ENCODE results near the gene CYBA.

The CYBA gene

DNA sequence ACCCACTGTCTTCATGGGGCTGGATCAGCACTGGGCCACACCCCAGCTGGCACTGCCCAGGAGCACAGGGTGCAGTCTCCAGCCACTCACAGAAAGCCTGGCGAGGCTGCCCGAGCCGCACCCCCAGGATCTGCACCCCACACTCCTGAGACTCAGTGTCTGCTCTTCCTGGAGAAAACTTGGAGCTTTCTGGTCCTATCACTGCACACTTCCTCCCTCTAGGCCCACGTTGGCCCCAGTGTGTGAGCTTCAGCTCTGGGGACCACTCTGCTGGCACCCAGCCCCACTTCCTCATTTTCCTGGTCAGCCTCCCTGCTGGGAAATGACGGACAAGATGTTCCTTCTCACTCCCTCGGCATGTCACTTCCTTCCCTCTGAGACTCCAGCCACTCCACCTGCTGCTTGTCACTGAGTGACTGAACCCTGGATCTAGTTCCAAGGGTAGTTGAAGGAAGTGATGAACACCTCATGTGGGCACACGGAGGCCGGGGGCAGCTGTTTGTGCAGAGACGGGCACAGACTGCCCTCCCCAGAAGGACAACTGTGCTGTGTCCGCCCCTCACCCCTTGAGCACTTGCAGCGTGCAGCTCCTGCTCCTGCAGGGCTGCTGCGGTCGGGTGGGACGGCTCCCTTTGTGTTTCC is 51.6 kb downstream of the CYBA start:
- no peak for DNase-seq (ENCODE audit: low spot score)
- H3K4me3 ChIP-seq: no peak overlapping the region
- no peak for TF ChIP-seq CTCF (IDR thresholded peaks at IDR 0.05)
- peak overlapping the region in 1 of 2 donors; percentile 83 for H3K27ac ChIP-seq

DNA sequence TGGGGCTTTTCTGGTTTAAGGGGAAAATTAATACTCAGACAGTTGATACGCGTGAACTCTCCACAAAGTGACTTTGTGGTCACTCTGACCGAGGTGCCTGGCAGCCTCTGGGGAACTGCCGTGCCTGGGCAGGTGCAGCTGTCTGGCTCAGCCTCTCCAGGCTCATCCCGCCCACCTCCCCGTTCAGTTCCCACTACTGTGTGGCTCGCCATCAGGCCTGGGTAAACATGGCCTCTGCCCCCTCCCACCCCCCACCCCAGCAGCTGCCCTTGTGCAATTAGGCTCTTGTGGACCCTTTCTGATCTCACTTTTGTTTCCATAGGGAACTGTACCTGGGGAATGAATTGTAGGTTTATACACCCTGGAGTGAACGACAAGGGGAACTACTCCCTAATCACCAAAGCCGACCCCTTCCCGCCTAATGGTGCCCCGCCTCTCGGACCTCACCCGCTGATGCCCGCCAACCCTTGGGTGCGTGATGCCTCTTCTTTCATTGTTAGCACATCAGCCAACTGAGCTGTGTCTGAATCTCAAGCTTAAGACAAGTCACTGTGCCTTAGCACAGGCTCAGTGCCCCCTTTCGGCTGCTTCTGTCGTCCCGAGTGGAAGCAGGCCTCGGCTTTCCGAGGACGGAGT is 52.9 kb downstream of the CYBA start:
- TF ChIP-seq CTCF (IDR thresholded peaks at IDR 0.05): no peak
- no peak for DNase-seq (ENCODE audit: low spot score)
- Histone ChIP-seq H3K4me3 (no peak overlapping the region), H3K27ac (peak overlapping the region in 1 of 2 donors; percentile 83)

DNA sequence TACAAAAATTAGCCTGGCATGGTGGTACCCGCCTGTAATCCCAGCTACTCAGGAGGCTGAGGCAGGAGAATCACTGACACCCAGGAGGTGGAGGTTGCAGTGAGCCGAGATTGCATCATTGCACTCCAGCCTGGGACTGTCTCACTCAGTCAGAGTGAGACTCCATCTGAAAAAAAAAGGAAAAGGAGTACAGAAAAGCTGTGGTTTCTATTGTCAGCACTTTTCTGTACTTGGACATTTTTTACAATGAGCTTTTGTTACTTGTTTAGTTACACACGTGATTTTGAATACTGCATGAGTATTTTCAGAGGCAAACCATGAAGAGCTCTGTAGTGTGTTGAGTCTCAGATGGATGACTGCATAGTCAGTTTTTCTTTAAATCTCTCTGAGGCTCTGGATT is 54.4 kb downstream of the CYBA start:
- Histone ChIP-seq H3K4me3 (no peak overlapping the region), H3K27ac (peak overlapping the region in 1 of 2 donors; percentile 37)
- no peak for DNase-seq (ENCODE audit: low spot score)
- no peak for TF ChIP-seq CTCF (IDR thresholded peaks at IDR 0.05)

GRCh38 chr16:88595921-88596320 is 54.9 kb downstream of the CYBA start:
- H3K4me3 ChIP-seq: no peak overlapping the region
- no peak for DNase-seq (ENCODE audit: low spot score)
- TF ChIP-seq CTCF (IDR thresholded peaks at IDR 0.05): no peak
- H3K27ac ChIP-seq: no peak overlapping the region

DNA sequence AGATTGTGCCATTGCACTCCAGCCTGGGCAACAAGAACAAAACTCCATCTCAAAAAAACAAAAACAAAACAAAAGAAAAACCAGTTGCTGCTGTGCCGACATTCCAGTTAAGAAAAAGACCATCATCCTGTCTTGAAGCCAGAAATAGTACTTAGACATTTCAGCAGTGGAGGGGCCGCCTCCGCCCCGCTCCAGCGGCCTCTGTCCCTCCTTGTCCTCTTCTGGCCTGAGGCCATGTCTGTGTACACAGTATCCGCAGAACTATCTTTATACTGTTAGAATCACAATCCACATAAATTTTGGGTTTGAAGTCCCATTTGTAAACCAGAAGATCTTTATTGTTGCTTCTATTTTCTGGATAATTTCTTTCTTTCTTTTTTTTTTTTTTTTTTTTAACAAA is 55.8 kb downstream of the CYBA start:
- H3K27ac ChIP-seq: no peak overlapping the region
- TF ChIP-seq CTCF (IDR thresholded peaks at IDR 0.05): no peak
- H3K4me3 ChIP-seq: no peak overlapping the region
- no peak for DNase-seq (ENCODE audit: low spot score)

DNA sequence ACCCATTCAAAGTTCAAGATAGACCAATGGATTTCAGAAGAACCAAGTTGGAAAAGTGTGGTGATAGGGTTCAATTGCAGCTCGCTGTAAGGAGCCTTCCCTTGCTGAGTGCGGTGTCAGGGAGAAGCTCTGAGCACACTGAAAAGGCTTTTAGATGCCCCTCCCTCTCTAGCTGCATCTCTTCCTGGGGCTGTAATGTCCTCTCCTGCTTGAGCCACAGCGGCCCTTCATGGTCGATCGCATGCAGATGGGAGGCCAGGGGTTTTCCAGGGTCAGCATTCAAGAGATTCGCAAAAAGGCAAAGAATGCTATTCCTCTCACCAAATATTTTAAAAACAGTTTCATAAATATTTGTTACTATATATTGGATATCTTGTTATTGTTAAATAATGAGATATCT is 56.9 kb downstream of the CYBA start:
- Histone ChIP-seq H3K4me3 (no peak overlapping the region), H3K27ac (no peak overlapping the region)
- DNase-seq (ENCODE audit: low spot score): no peak
- TF ChIP-seq CTCF (IDR thresholded peaks at IDR 0.05): no peak

GRCh38 chr16:88593489-88593888 is 57.4 kb downstream of the CYBA start:
- TF ChIP-seq CTCF (IDR thresholded peaks at IDR 0.05): no peak
- DNase-seq (ENCODE audit: low spot score): no peak
- H3K4me3 ChIP-seq: no peak overlapping the region
- H3K27ac ChIP-seq: no peak overlapping the region
